Osteocyte (in vitro differentiated cells): ENCODE data around the gene PIGU. TPM values are rescaled to one million over a fixed set of nuclear protein-coding genes. Genes with fewer than 3 reads are reported as not detected.

Experiments used
- DNase-seq: peaks from one replicate; pipeline ENCODE4 v3.0.0; 2021; ENCODE audit warnings: mixed read lengths; ENCODE audit not compliant: unreplicated experiment; ENCODE audit errors: extremely low spot score
- H3K27ac Mint-ChIP-seq: one replicate; pipeline ENCODE4 v1.8.0; 2021; ENCODE audit warnings: mild to moderate bottlenecking, mixed read lengths; ENCODE audit not compliant: unreplicated experiment
- H3K27me3 Mint-ChIP-seq: one replicate; pipeline ENCODE4 v1.8.0; 2021; ENCODE audit warnings: mixed read lengths; ENCODE audit not compliant: unreplicated experiment
- H3K36me3 Mint-ChIP-seq: one replicate; pipeline ENCODE4 v1.8.0; 2021; ENCODE audit warnings: mixed read lengths; ENCODE audit not compliant: unreplicated experiment
- H3K4me1 Mint-ChIP-seq: one replicate; pipeline ENCODE4 v1.8.0; 2021; ENCODE audit warnings: mixed read lengths; ENCODE audit not compliant: unreplicated experiment
- H3K4me3 Mint-ChIP-seq: one replicate; pipeline ENCODE4 v1.8.0; 2021; ENCODE audit warnings: mild to moderate bottlenecking, moderate library complexity, mixed read lengths; ENCODE audit not compliant: unreplicated experiment
- H3K9me3 Mint-ChIP-seq: one replicate; pipeline ENCODE4 v1.8.0; 2021; ENCODE audit warnings: mixed read lengths; ENCODE audit not compliant: unreplicated experiment
- CTCF ChIP-seq: fragments of 200-600 bp; sonication (generic); IDR thresholded peaks from 2 replicates; pipeline ENCODE4 v1.5.0; 2021; ENCODE audit warnings: antibody characterized with exemption, mild to moderate bottlenecking, moderate library complexity
- total RNA-seq: library from RNA; stranded (reverse); gene quantifications from 2 replicates; pipeline ENCODE4 v1.2.1, GENCODE V29; 2021

PIGU gene
- total RNA-seq, 1 donor from 2014 or later, result 15.5 TPM

GRCh38 chr20:34543463-34544056, 133.3 kb downstream of the PIGU start:
- Mint-ChIP-seq H3K36me3 (peaks cover 22% of the 10 kb centered on the region), H3K27me3 (no peaks in the 10 kb centered on the region), H3K4me3 (no peak overlapping the region), H3K27ac (no peak overlapping the region), H3K9me3 (no peaks in the 10 kb centered on the region), H3K4me1 (no peaks in the 10 kb centered on the region)
- no peak for DNase-seq
- TF ChIP-seq CTCF, result no peak

- no peaks in the 10 kb centered on the region for H3K27me3 Mint-ChIP-seq
- peaks cover 22% of the 10 kb centered on the region for H3K36me3 Mint-ChIP-seq
- DNase-seq, result no peak
- H3K27ac Mint-ChIP-seq, result no peak overlapping the region
- no peaks in the 10 kb centered on the region for H3K9me3 Mint-ChIP-seq
- H3K4me1 Mint-ChIP-seq, result no peaks in the 10 kb centered on the region
- no peak overlapping the region for H3K4me3 Mint-ChIP-seq
- no peak for TF ChIP-seq CTCF
Measured at GRCh38 chr20:34542439-34542838, 134.5 kb downstream of the PIGU start.

- no peak for TF ChIP-seq CTCF
- H3K9me3 Mint-ChIP-seq, result no peaks in the 10 kb centered on the region
- H3K27me3 Mint-ChIP-seq, result no peaks in the 10 kb centered on the region
- H3K4me3 Mint-ChIP-seq, result no peak overlapping the region
- H3K27ac Mint-ChIP-seq, result no peak overlapping the region
- peaks cover 28% of the 10 kb centered on the region for H3K36me3 Mint-ChIP-seq
- DNase-seq, result no peak
- H3K4me1 Mint-ChIP-seq, result no peaks in the 10 kb centered on the region
Measured at GRCh38 chr20:34541917-34542316, 135.0 kb downstream of the PIGU start.

- H3K4me3 Mint-ChIP-seq, result no peak overlapping the region
- H3K4me1 Mint-ChIP-seq, result no peaks in the 10 kb centered on the region
- peaks cover 31% of the 10 kb centered on the region for H3K36me3 Mint-ChIP-seq
- H3K27ac Mint-ChIP-seq, result no peak overlapping the region
- no peak for DNase-seq
- no peak for TF ChIP-seq CTCF
- H3K9me3 Mint-ChIP-seq, result no peaks in the 10 kb centered on the region
- no peaks in the 10 kb centered on the region for H3K27me3 Mint-ChIP-seq
Measured at GRCh38 chr20:34541264-34541901, 135.5 kb downstream of the PIGU start.

GRCh38 chr20:34540596-34541263, 136.2 kb downstream of the PIGU start:
- H3K4me1 Mint-ChIP-seq, result no peaks in the 10 kb centered on the region
- H3K36me3 Mint-ChIP-seq, result peaks cover 34% of the 10 kb centered on the region
- H3K9me3 Mint-ChIP-seq, result no peaks in the 10 kb centered on the region
- TF ChIP-seq CTCF, result no peak
- no peak overlapping the region for H3K4me3 Mint-ChIP-seq
- DNase-seq, result no peak
- no peak overlapping the region for H3K27ac Mint-ChIP-seq
- no peaks in the 10 kb centered on the region for H3K27me3 Mint-ChIP-seq
